HepG2 (cell line): ENCODE measurements around the gene LGALS8. TPM values are rescaled to one million over a fixed set of nuclear protein-coding genes. Genes with fewer than 3 reads are reported as not detected.

Source experiments
- ATAC-seq: fragments of 200-7000 bp; cut with Tn5 transposase; 3 replicates; pipeline ENCODE4 v1.9.1; 2020; ENCODE audit warnings: mild to moderate bottlenecking, moderate library complexity
- BruUV-seq: library from RNA; stranded (reverse); fragments of 400-500 nt; replicated peaks from 2 replicates; lab custom pipeline; 2021; lab: Mats Ljungman, UMichigan
- CTCF ChIA-PET: fragments of 300-600 bp; formaldehyde crosslinking; extraction: SDS; loops from one replicate; lab custom pipeline; 2021; ENCODE audit warnings: low total read pairs, inconsistent platforms, low intra/inter-chr PET ratio; lab: Yijun Ruan, JAX
- POLR2A ChIA-PET: fragments of 350-600 bp; sonication (Branson Sonifier 250); formaldehyde crosslinking; loops from one replicate; lab custom pipeline; 2020; ENCODE audit warnings: antibody characterized with exemption, inconsistent platforms; lab: Yijun Ruan, JAX
- DNase-seq: peaks from one replicate; pipeline ENCODE4 v3.0.0-alpha.2; 2015; ENCODE audit warnings: low spot score
- FAIRE-seq: peaks from 3 replicates; lab custom pipeline; 2011; peaks lifted over from hg19 to GRCh38; lab: Jason Lieb, UNC
- H2AFZ ChIP-seq: one replicate; pipeline ENCODE4 v1.6.1; 2011; ENCODE audit warnings: low read length, inconsistent platforms
- H3K27ac ChIP-seq: fragments of 300-600 bp; 3 replicates; pipeline ENCODE4 v1.8.0; 2011; ENCODE audit warnings: mixed run types, mild to moderate bottlenecking, mixed read lengths, low read length, inconsistent platforms; ENCODE audit not compliant: insufficient read depth; ENCODE audit errors: extremely low read length
- H3K27me3 ChIP-seq, 2 experiments: fragments of 200-600 bp in 1 of 2; 2 replicates in 1 of 2; 3 replicates in 1 of 2; pipeline versions ENCODE4 v1.6.0 to v1.8.0; 2011; ENCODE audit warnings: low read length in 2 of 2, mild to moderate bottlenecking in 2 of 2, moderate library complexity in 2 of 2, inconsistent platforms in 1 of 2; ENCODE audit not compliant: insufficient read depth in 2 of 2, control insufficient read depth in 1 of 2
- H3K36me3 ChIP-seq, 2 experiments: fragments of 200-600 bp in 1 of 2; replicated peaks in 1 of 2; 2 replicates in 1 of 2; 3 replicates in 1 of 2; pipeline versions ENCODE4 v1.5.1 to v1.8.0; 2011; ENCODE audit warnings: low read length in 2 of 2, inconsistent platforms in 1 of 2; ENCODE audit not compliant: insufficient read depth in 2 of 2, control insufficient read depth in 1 of 2
- H3K4me1 ChIP-seq: 2 replicates; pipeline ENCODE4 v1.5.1; 2012; ENCODE audit warnings: low read length, inconsistent platforms; ENCODE audit not compliant: insufficient read depth
- H3K4me2 ChIP-seq: 2 replicates; pipeline ENCODE4 v1.6.0; 2011; ENCODE audit warnings: low read depth, low read length, inconsistent platforms
- H3K4me3 ChIP-seq, 3 experiments: fragments of 200-600 bp in 1 of 3; sonication (generic), shearing (Covaris generic) in 1 of 3; replicated peaks in 1 of 3; 2 replicates each; pipeline ENCODE4 v1.5.1; 2011 to 2016; ENCODE audit warnings: low read length in 3 of 3, inconsistent platforms in 2 of 3, low read depth in 2 of 3, mild to moderate bottlenecking in 2 of 3, control low read depth in 1 of 3, mixed read lengths in 1 of 3; ENCODE audit not compliant: insufficient read depth in 1 of 3
- H3K79me2 ChIP-seq: one replicate; pipeline ENCODE4 v1.6.1; 2011; ENCODE audit warnings: low read length, inconsistent platforms; ENCODE audit not compliant: insufficient read depth
- H3K9ac ChIP-seq: 2 replicates; pipeline ENCODE4 v1.6.0; 2011; ENCODE audit warnings: mild to moderate bottlenecking, low read depth, low read length, inconsistent platforms; ENCODE audit not compliant: insufficient read depth
- H3K9me3 ChIP-seq: 2 replicates; pipeline ENCODE4 v1.5.1; 2012; ENCODE audit warnings: mild to moderate bottlenecking, low read length
- H4K20me1 ChIP-seq: 2 replicates; pipeline ENCODE4 v1.6.0; 2011; ENCODE audit warnings: inconsistent platforms, mild to moderate bottlenecking, low read length, moderate library complexity; ENCODE audit not compliant: insufficient read depth
- ARNTL ChIP-seq: sonication (generic); formaldehyde crosslinking; IDR thresholded peaks from 2 replicates; pipeline ENCODE4 v1.4.0; 2020; ENCODE audit warnings: mild to moderate bottlenecking, missing genetic modification reagents
- ASH2L ChIP-seq: fragments of 300-600, 200-600 bp; sonication (generic); IDR thresholded peaks from 2 replicates; pipeline ENCODE4 v1.7.0; 2017; ENCODE audit warnings: low read depth, mild to moderate bottlenecking, moderate library complexity, mixed read lengths, low read length; ENCODE audit not compliant: insufficient read length
- FOSL1 ChIP-seq: sonication (generic); formaldehyde crosslinking; IDR thresholded peaks from 2 replicates; pipeline ENCODE4 v1.9.0; 2021; ENCODE audit warnings: missing genetic modification reagents, borderline replicate concordance
- FOXA3 ChIP-seq: IDR thresholded peaks from 2 replicates; pipeline ENCODE4 v1.6.1; 2016; ENCODE audit warnings: missing genetic modification reagents, missing compliant biosample characterization
- GZF1 ChIP-seq: sonication (generic); formaldehyde crosslinking; IDR thresholded peaks from 2 replicates; pipeline ENCODE4 v1.5.1; 2020; ENCODE audit warnings: mild to moderate bottlenecking, missing genetic modification reagents
- MED13 ChIP-seq: sonication (generic); formaldehyde crosslinking; IDR thresholded peaks from 2 replicates; pipeline ENCODE4 v1.5.0; 2020; ENCODE audit warnings: missing genetic modification reagents
- SMARCE1 ChIP-seq: fragments of 450-650 bp; IDR thresholded peaks from 2 replicates; pipeline ENCODE4 v1.6.1; 2017; ENCODE audit warnings: borderline replicate concordance
- SNAI1 ChIP-seq: sonication (generic); formaldehyde crosslinking; IDR thresholded peaks from 2 replicates; pipeline ENCODE4 v1.5.0; 2020; ENCODE audit warnings: mild to moderate bottlenecking, missing genetic modification reagents, borderline replicate concordance
- SP5 ChIP-seq: IDR thresholded peaks from 2 replicates; pipeline ENCODE4 v1.6.1; 2016; ENCODE audit warnings: low read depth, borderline replicate concordance
- SRSF1 ChIP-seq: fragments of 200-400 bp; formaldehyde crosslinking; optimal IDR thresholded peaks from 2 replicates; pipeline ENCODE3; 2017; ENCODE audit warnings: mild to moderate bottlenecking, low read depth, low read length, moderate library complexity
- YY1 ChIP-seq: IDR thresholded peaks from 2 replicates; pipeline ENCODE4 v1.6.1; 2011; ENCODE audit warnings: low read length, low read depth, moderate library complexity, mild to moderate bottlenecking; ENCODE audit not compliant: insufficient read depth, insufficient replicate concordance
- ZFP62 ChIP-seq: sonication (generic); formaldehyde crosslinking; IDR thresholded peaks from 2 replicates; pipeline ENCODE4 v1.4.0; 2020; ENCODE audit warnings: missing genetic modification reagents
- ZNF251 ChIP-seq: sonication (generic); formaldehyde crosslinking; IDR thresholded peaks from 2 replicates; pipeline ENCODE4 v1.9.0; 2021; ENCODE audit warnings: mild to moderate bottlenecking, missing genetic modification reagents
- ZNF607 ChIP-seq: sonication (generic); formaldehyde crosslinking; IDR thresholded peaks from 2 replicates; pipeline ENCODE4 v1.5.1; 2020; ENCODE audit warnings: missing genetic modification reagents, mild to moderate bottlenecking, borderline replicate concordance
- ZSCAN25 ChIP-seq: sonication (generic); formaldehyde crosslinking; IDR thresholded peaks from 2 replicates; pipeline ENCODE4 v1.8.0; 2022; ENCODE audit warnings: mild to moderate bottlenecking, missing genetic modification reagents
- WGBS: methylation state at CpG from one replicate; pipeline ENCODE4 v1.1.6; 2017; ENCODE audit warnings: low lambda C conversion rate; 5-methylcytosine and 5-hydroxymethylcytosine counted together
- in situ Hi-C: cut with HindIII; loops from 2 replicates; pipeline ENCODE4 v1.10.0; 2017; ENCODE audit warnings: low pct_unique_long_range_greater_than_20kb; ENCODE audit not compliant: extremely low pct_ligation_motif_present
- intact Hi-C: fragments of 100-400 bp; cut with micrococcal nuclease; formaldehyde crosslinking; loops from one replicate; pipeline ENCODE4 v1.10.0; 2022; ENCODE audit not compliant: unreplicated experiment
- polyA plus RNA-seq, 8 experiments: library from polyadenylated mRNA; depleted of rRNA in 3 of 8; stranded (reverse) in 7 of 8; unstranded in 1 of 8; fragments of >200 nt; fragmentation: Illumina TruSeq in 4 of 8; extraction: Trizol in 4 of 8; gene quantifications; 2 replicates each; pipeline versions ENCODE4 v1.2.1 to v1.2.3, GENCODE V29; 2011 to 2016; ENCODE audit warnings: low read depth in 4 of 8, missing spikeins in 1 of 8, mixed read lengths in 1 of 8; ENCODE audit not compliant: insufficient read depth in 1 of 8
- total RNA-seq, 5 experiments: library from RNA; depleted of rRNA; stranded (reverse); fragments of >200 nt; fragmentation: Illumina TruSeq; extraction: Trizol; gene quantifications; 2 replicates each; pipeline ENCODE4 v1.2.3, GENCODE V29; 2016; ENCODE audit warnings: low read depth in 1 of 5
- TF ChIP-seq, protein P1 (sequence below): sonication (generic); formaldehyde crosslinking; IDR thresholded peaks from 2 replicates; pipeline ENCODE4 v1.4.0; 2020; ENCODE audit warnings: missing genetic modification reagents
- TF ChIP-seq, protein P2 (sequence below): sonication (generic); formaldehyde crosslinking; IDR thresholded peaks from 2 replicates; pipeline ENCODE4 v1.5.0; 2020; ENCODE audit warnings: mild to moderate bottlenecking, missing genetic modification reagents

The LGALS8 gene
- total and polyA plus RNA-seq, 2 of the 13 experiments (the other 11 are each of a cell fraction or from before 2014, with no cell fraction given) = 29.3 to 185 TPM

DNA sequence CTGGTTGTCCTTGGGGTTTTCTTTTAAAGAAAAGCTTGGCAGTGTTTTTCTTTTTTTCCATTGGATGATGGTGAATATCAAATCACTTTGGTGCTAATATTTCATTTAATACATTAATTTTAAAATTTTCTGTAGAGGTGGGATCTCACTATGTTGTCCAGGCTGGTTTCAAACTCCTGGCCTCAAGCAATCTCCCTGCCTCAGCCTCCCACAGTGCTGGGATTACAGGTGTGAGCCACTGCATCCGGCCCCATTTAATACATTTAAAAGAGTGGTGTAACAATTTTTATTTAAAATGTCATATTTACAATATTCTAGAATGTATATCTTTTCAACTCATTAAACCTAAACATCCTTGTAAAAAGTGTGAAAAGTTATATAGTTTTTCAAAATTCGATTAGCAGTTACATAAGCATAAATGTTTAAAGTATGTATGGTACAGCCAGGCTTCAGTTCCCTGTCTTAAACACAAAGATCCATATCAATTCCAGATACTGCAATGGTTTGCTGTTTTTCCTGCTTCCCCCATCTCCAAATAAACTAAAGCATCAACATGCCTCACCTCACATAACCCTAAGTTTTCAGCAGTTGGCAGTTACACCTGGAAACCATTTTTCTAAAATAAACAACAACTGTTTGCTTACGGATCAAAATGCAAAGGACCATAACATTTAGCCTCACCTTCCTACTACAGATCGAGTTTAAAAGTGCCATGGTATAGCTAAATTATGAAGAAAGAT lies 8.9 kb upstream of the LGALS8 start (continued):
- TF ChIP-seq ASH2L (no peak), SP5 (no peak)
- TF ChIP-seq, protein P1, sequence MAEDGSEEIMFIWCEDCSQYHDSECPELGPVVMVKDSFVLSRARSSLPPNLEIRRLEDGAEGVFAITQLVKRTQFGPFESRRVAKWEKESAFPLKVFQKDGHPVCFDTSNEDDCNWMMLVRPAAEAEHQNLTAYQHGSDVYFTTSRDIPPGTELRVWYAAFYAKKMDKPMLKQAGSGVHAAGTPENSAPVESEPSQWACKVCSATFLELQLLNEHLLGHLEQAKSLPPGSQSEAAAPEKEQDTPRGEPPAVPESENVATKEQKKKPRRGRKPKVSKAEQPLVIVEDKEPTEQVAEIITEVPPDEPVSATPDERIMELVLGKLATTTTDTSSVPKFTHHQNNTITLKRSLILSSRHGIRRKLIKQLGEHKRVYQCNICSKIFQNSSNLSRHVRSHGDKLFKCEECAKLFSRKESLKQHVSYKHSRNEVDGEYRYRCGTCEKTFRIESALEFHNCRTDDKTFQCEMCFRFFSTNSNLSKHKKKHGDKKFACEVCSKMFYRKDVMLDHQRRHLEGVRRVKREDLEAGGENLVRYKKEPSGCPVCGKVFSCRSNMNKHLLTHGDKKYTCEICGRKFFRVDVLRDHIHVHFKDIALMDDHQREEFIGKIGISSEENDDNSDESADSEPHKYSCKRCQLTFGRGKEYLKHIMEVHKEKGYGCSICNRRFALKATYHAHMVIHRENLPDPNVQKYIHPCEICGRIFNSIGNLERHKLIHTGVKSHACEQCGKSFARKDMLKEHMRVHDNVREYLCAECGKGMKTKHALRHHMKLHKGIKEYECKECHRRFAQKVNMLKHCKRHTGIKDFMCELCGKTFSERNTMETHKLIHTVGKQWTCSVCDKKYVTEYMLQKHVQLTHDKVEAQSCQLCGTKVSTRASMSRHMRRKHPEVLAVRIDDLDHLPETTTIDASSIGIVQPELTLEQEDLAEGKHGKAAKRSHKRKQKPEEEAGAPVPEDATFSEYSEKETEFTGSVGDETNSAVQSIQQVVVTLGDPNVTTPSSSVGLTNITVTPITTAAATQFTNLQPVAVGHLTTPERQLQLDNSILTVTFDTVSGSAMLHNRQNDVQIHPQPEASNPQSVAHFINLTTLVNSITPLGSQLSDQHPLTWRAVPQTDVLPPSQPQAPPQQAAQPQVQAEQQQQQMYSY = no peak

DNA sequence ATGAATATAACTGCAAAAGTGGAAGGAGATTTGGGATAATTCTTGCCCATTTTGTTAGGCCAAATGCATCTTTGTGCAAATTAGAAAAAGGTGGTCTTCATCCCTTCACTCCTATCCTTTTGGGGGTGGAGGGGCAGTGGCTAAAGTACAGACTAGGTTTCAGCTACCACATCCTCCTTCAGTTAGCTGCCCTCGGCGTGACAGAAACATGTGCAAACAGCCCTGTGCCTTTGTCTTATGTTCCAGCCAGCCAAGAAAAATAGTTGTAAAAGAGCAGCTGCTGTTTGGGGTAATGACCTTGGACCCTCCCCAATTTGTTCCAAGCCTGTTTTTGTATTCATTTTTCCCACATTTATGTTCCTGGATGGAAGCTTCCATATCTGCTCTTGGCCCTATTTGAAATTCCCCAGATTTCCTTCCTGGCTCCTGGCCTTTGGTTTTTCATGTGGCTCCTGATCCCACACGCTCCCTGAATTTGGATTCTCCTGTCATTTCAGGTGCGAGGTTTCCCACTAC lies 8.3 kb upstream of the LGALS8 start:
- CTCF ChIA-PET = no interaction called here
- FAIRE-seq (peak; percentile 40), ATAC-seq (peak; percentile 78), DNase-seq (peak; percentile 61)
- Histone ChIP-seq H3K79me2 (no peaks in the 10 kb centered on the region), H3K4me1 (peaks cover 89% of the 10 kb centered on the region), H3K27ac (peak overlapping the region; percentile 81), H3K36me3 (no peaks in the 10 kb centered on the region), H3K27me3 (no peaks in the 10 kb centered on the region), H3K4me2 (peak overlapping the region; percentile 38), H3K9ac (peak overlapping the region; percentile 50; the same call in 1 of the 2 replicates), H2AFZ (no peak overlapping the region), H3K4me3 (peak overlapping the region in 1 of 3 experiments; percentile 7; a peak in 1 of 6 replicates), H4K20me1 (no peaks in the 10 kb centered on the region), H3K9me3 (no peaks in the 10 kb centered on the region)
- POLR2A ChIA-PET = interaction anchor here (0.7 to 3.2 kb wide), 7 partner anchors 8 to 24 kb away, joined by 3 to 40 read pairs (median 6); partner anchors contain the start of gene LGALS8
- intact Hi-C loops = loop anchor here (1.0 kb wide), 1 partner anchor 12 kb away; no protein-coding TSS in a partner anchor
- 5% methylated on average over 4 of the region's 4 CpGs for WGBS
- no TSS peak for BruUV-seq
- in situ Hi-C loops = no loop called here
- TF ChIP-seq GZF1 (CRISPR knock-in tag) = no peak
- TF ChIP-seq, protein P2, sequence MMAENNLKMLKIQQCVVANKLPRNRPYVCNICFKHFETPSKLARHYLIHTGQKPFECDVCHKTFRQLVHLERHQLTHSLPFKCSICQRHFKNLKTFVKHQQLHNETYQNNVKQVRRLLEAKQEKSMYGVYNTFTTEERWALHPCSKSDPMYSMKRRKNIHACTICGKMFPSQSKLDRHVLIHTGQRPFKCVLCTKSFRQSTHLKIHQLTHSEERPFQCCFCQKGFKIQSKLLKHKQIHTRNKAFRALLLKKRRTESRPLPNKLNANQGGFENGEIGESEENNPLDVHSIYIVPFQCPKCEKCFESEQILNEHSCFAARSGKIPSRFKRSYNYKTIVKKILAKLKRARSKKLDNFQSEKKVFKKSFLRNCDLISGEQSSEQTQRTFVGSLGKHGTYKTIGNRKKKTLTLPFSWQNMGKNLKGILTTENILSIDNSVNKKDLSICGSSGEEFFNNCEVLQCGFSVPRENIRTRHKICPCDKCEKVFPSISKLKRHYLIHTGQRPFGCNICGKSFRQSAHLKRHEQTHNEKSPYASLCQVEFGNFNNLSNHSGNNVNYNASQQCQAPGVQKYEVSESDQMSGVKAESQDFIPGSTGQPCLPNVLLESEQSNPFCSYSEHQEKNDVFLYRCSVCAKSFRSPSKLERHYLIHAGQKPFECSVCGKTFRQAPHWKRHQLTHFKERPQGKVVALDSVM (CRISPR knock-in tag) = no peak
- no peak for TF ChIP-seq ZNF251
- peak; percentile 38; the same call in 1 of the 2 replicates for TF ChIP-seq ZSCAN25 (CRISPR knock-in tag)
- TF ChIP-seq ZNF607 = no peak; the same call in 1 of the 2 replicates
- TF ChIP-seq ARNTL (CRISPR knock-in tag) = peak; percentile 56; the same call in 1 of the 2 replicates
- TF ChIP-seq ZFP62 = no peak
- no peak for TF ChIP-seq SMARCE1
- TF ChIP-seq SRSF1 = no peak
- peak; percentile 80 for TF ChIP-seq ASH2L
- no peak; the same call in 1 of the 2 replicates for TF ChIP-seq FOXA3 (CRISPR knock-in tag)
- no peak for TF ChIP-seq YY1
- no peak for TF ChIP-seq SNAI1 (CRISPR knock-in tag)
- TF ChIP-seq MED13 (CRISPR knock-in tag) = no peak
- TF ChIP-seq FOSL1 (CRISPR knock-in tag) = no peak
